Endothelial cell of umbilical vein (primary cell): ENCODE measurements around the gene JARID2. TPM values are rescaled to one million over a fixed set of nuclear protein-coding genes. Genes with fewer than 3 reads are reported as not detected.

Experiments used
- BruUV-seq: library from RNA; stranded (reverse); fragments of 400-500 nt; replicated peaks from 2 replicates; lab custom pipeline; 2021; lab: Mats Ljungman, UMichigan
- CTCF ChIA-PET: fragments of 300-600, 350-600 bp; sonication (Branson Sonifier 250); formaldehyde crosslinking; loops from one replicate; lab custom pipeline; 2021; ENCODE audit warnings: antibody characterized with exemption, inconsistent platforms; lab: Charles Lee
- POLR2A ChIA-PET: fragments of 300-600, 350-600 bp; sonication (Branson Sonifier 250); formaldehyde crosslinking; loops from one replicate; lab custom pipeline; 2021; ENCODE audit warnings: antibody characterized with exemption, inconsistent platforms; lab: Charles Lee
- DNase-seq: peaks from one replicate; pipeline ENCODE4 v3.0.0-alpha.2; 2011; ENCODE audit warnings: low read depth, low spot score
- FAIRE-seq: peaks from 2 replicates; lab custom pipeline; 2011; peaks lifted over from hg19 to GRCh38; lab: Jason Lieb, UNC
- H2AFZ ChIP-seq: 2 replicates; pipeline ENCODE4 v1.6.0; 2012; ENCODE audit warnings: low read depth, low read length, control low read depth, inconsistent platforms
- H3K27ac ChIP-seq: 2 replicates; pipeline ENCODE4 v1.5.1; 2011; ENCODE audit warnings: low read depth, mild to moderate bottlenecking, control low read depth, low read length, moderate library complexity; ENCODE audit not compliant: insufficient read depth
- H3K27me3 ChIP-seq, 2 experiments: 2 replicates each; pipeline versions ENCODE4 v1.6.0 to v1.6.1; 2011; ENCODE audit warnings: low read length in 2 of 2, mixed read lengths in 1 of 2; ENCODE audit not compliant: control insufficient read depth in 2 of 2, insufficient read depth in 2 of 2
- H3K36me3 ChIP-seq, 2 experiments: 2 replicates in 1 of 2; 3 replicates in 1 of 2; pipeline ENCODE4 v1.5.1; 2011; ENCODE audit warnings: low read length in 2 of 2, mild to moderate bottlenecking in 1 of 2, moderate library complexity in 1 of 2; ENCODE audit not compliant: control insufficient read depth in 2 of 2, insufficient read depth in 2 of 2; ENCODE audit errors: extremely low read depth in 1 of 2
- H3K4me1 ChIP-seq: 3 replicates; pipeline ENCODE4 v1.5.1; 2011; ENCODE audit warnings: mild to moderate bottlenecking, low read length; ENCODE audit not compliant: control insufficient read depth, insufficient read depth; ENCODE audit errors: extremely low read depth
- H3K4me2 ChIP-seq: 2 replicates; pipeline ENCODE4 v1.6.1; 2011; ENCODE audit warnings: low read length, control low read depth, mixed read lengths; ENCODE audit not compliant: insufficient read depth
- H3K4me3 ChIP-seq, 3 experiments: fragments of 200-600 bp in 1 of 3; sonication (generic), shearing (Covaris generic) in 1 of 3; replicated peaks in 1 of 3; 2 replicates each; pipeline ENCODE4 v1.5.1; 2011 to 2016; ENCODE audit warnings: control low read depth in 3 of 3, low read length in 3 of 3, mild to moderate bottlenecking in 2 of 3, inconsistent platforms in 1 of 3, low read depth in 1 of 3, moderate library complexity in 1 of 3; ENCODE audit not compliant: insufficient read depth in 1 of 3
- H3K79me2 ChIP-seq: 2 replicates; pipeline ENCODE4 v1.6.0; 2012; ENCODE audit warnings: low read length, inconsistent platforms; ENCODE audit not compliant: control insufficient read depth, insufficient read depth
- H3K9ac ChIP-seq: replicated peaks from 2 replicates; pipeline ENCODE3; 2011; ENCODE audit warnings: low read length, control low read depth; ENCODE audit not compliant: insufficient read depth; ENCODE audit errors: extremely low read depth
- H3K9me1 ChIP-seq: replicated peaks from 3 replicates; pipeline ENCODE4 v1.6.0; 2011; ENCODE audit warnings: mild to moderate bottlenecking, low read length; ENCODE audit not compliant: control insufficient read depth, insufficient read depth; ENCODE audit errors: extremely low read depth
- H3K9me3 ChIP-seq: replicated peaks from 2 replicates; pipeline ENCODE4 v1.5.1; 2012; ENCODE audit warnings: low read length, inconsistent platforms; ENCODE audit not compliant: control insufficient read depth, insufficient read depth
- H4K20me1 ChIP-seq: replicated peaks from 2 replicates; pipeline ENCODE3; 2011; ENCODE audit warnings: mild to moderate bottlenecking, low read length; ENCODE audit not compliant: control insufficient read depth, insufficient read depth; ENCODE audit errors: extremely low read depth
- EZH2 ChIP-seq: IDR thresholded peaks from 2 replicates; pipeline ENCODE4 v1.6.1; 2012; ENCODE audit warnings: borderline replicate concordance, low read depth, mild to moderate bottlenecking, moderate library complexity, low read length, inconsistent platforms; ENCODE audit not compliant: severe bottlenecking
- FOS ChIP-seq: IDR thresholded peaks from 2 replicates; pipeline ENCODE4 v1.6.1; 2011; ENCODE audit warnings: mild to moderate bottlenecking, low read length, moderate library complexity, borderline replicate concordance; ENCODE audit not compliant: insufficient read depth
- GATA2 ChIP-seq: IDR thresholded peaks from 2 replicates; pipeline ENCODE4 v1.7.0; 2011; ENCODE audit warnings: low read depth, mild to moderate bottlenecking, moderate library complexity, mixed read lengths, low read length; ENCODE audit not compliant: insufficient read length, insufficient read depth
- MAX ChIP-seq: IDR thresholded peaks from 2 replicates; pipeline ENCODE4 v1.6.1; 2011; ENCODE audit not compliant: insufficient read depth, insufficient read length
- MYC ChIP-seq: IDR thresholded peaks from one replicate; pipeline ENCODE4 v1.6.1; 2011; ENCODE audit warnings: mild to moderate bottlenecking, low read depth, low read length
- POLR2A ChIP-seq: IDR thresholded peaks from 2 replicates; pipeline ENCODE4 v1.6.1; 2012; ENCODE audit warnings: low read depth, mild to moderate bottlenecking, control low read depth, low read length
- POLR2AphosphoS5 ChIP-seq: IDR thresholded peaks from 2 replicates; pipeline ENCODE4 v1.6.1; 2012; ENCODE audit warnings: low read depth, mild to moderate bottlenecking, control low read depth, low read length, moderate library complexity; ENCODE audit not compliant: insufficient read depth
- dilution Hi-C: fragments of 300-500 bp; cut with MboI; formaldehyde crosslinking; loops from one replicate; pipeline ENCODE4 v1.15.0; 2019; ENCODE audit warnings: low sequenced_read_pairs; ENCODE audit not compliant: extremely low pct_ligation_motif_present
- intact Hi-C: fragments of 100-400 bp; cut with micrococcal nuclease; formaldehyde crosslinking; loops from one replicate; pipeline ENCODE4 v1.10.0; 2022
- polyA plus RNA-seq, 4 experiments: library from polyadenylated mRNA; depleted of rRNA in 3 of 4; stranded (reverse) in 3 of 4; unstranded in 1 of 4; fragments of >200 nt; gene quantifications; 2 replicates each; pipeline versions ENCODE4 v1.2.1 to v1.2.3, GENCODE V29; 2011 to 2012; ENCODE audit warnings: missing spikeins in 1 of 4
- total RNA-seq: library from RNA; stranded (reverse); gene quantifications from 2 replicates; pipeline ENCODE4 v1.2.3, GENCODE V29; 2021
- TF ChIP-seq, protein P1 (sequence below), 2 donors: IDR thresholded peaks; 1 replicate in 1 of 2; 2 replicates in 1 of 2; pipeline ENCODE4 v1.5.1; 2011; ENCODE audit warnings: low read length in 2 of 2, mild to moderate bottlenecking in 2 of 2, moderate library complexity in 2 of 2, control low read depth in 1 of 2, inconsistent platforms in 1 of 2, low read depth in 1 of 2; ENCODE audit not compliant: insufficient read depth in 1 of 2; ENCODE audit errors: extremely low read depth in 1 of 2

JARID2 gene
- total and polyA plus RNA-seq, 2 donors (not counting 3 experiments of a cell fraction or from before 2014, with no cell fraction given) = 2.9 to 10.6 TPM

GRCh38 chr6:15283986-15284361 lies 38.1 kb downstream of the JARID2 start:
- no peaks in the 10 kb centered on the region for H3K9me3 ChIP-seq
- POLR2A ChIA-PET = interaction anchor here (0.7 kb wide), 2 partner anchors 16 to 596 kb away, joined by 3 read pairs; no protein-coding TSS in a partner anchor
- H2AFZ ChIP-seq = no peak overlapping the region
- peaks cover 3% of the 10 kb centered on the region for H3K9me1 ChIP-seq
- intact Hi-C loops = loop anchor here (1.0 to 2.0 kb wide), 3 partner anchors 17 to 39 kb away; no protein-coding TSS in a partner anchor
- H3K27me3 ChIP-seq = no peaks in the 10 kb centered on the region
- no peaks in the 10 kb centered on the region for H3K36me3 ChIP-seq
- H3K4me3 ChIP-seq = no peak overlapping the region
- CTCF ChIA-PET = interaction anchor here (0.7 to 1.3 kb wide), 4 partner anchors 9 to 75 kb away, joined by 3 to 4 read pairs (median 4); no protein-coding TSS in a partner anchor
- dilution Hi-C loops = no loop called here
- no peak for TF ChIP-seq MYC
- TF ChIP-seq MAX = no peak
- TF ChIP-seq GATA2 = no peak
- TF ChIP-seq, protein P1, sequence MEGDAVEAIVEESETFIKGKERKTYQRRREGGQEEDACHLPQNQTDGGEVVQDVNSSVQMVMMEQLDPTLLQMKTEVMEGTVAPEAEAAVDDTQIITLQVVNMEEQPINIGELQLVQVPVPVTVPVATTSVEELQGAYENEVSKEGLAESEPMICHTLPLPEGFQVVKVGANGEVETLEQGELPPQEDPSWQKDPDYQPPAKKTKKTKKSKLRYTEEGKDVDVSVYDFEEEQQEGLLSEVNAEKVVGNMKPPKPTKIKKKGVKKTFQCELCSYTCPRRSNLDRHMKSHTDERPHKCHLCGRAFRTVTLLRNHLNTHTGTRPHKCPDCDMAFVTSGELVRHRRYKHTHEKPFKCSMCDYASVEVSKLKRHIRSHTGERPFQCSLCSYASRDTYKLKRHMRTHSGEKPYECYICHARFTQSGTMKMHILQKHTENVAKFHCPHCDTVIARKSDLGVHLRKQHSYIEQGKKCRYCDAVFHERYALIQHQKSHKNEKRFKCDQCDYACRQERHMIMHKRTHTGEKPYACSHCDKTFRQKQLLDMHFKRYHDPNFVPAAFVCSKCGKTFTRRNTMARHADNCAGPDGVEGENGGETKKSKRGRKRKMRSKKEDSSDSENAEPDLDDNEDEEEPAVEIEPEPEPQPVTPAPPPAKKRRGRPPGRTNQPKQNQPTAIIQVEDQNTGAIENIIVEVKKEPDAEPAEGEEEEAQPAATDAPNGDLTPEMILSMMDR (IDR thresholded peaks at IDR 0.05; ENCODE audit: extremely low read depth in 1 of 2, insufficient read depth in 1 of 2, low read depth in 1 of 2, low read length in 2 of 2) = no peak
- TF ChIP-seq EZH2 = no peak
- no peak for TF ChIP-seq POLR2A
- no peak for TF ChIP-seq FOS
- no peak for TF ChIP-seq POLR2AphosphoS5
- peak overlapping the region; percentile 71 for H3K27ac ChIP-seq
- H3K4me1 ChIP-seq = peaks cover 18% of the 10 kb centered on the region
- H4K20me1 ChIP-seq = no peaks in the 10 kb centered on the region
- peak overlapping the region; percentile 57 for H3K4me2 ChIP-seq
- no peaks in the 10 kb centered on the region for H3K79me2 ChIP-seq
- peak overlapping the region; percentile 13 for H3K9ac ChIP-seq
- FAIRE-seq (no peak), DNase-seq (no peak)
- BruUV-seq = TSS peak; percentile 80
